IMR-90 (cell line): Measurements from ENCODE around the gene CDH16. TPM values are rescaled to one million over a fixed set of nuclear protein-coding genes. Genes with fewer than 3 reads are reported as not detected.

Experiments
- ATAC-seq: fragments of 200-7000 bp; cut with Tn5 transposase; 2 replicates; pipeline ENCODE4 v1.9.1; 2020; ENCODE audit warnings: low read depth, mild to moderate bottlenecking, moderate library complexity
- BruUV-seq: library from RNA; stranded (reverse); fragments of 400-500 nt; replicated peaks from 2 replicates; lab custom pipeline; 2021; lab: Mats Ljungman, UMichigan
- CTCF ChIA-PET: fragments of 300-600 bp; formaldehyde crosslinking; extraction: SDS; loops from one replicate; lab custom pipeline; 2021; ENCODE audit warnings: antibody characterized with exemption; lab: Yijun Ruan, JAX
- POLR2A ChIA-PET: fragments of 300-600 bp; sonication (Branson Sonifier 250); formaldehyde crosslinking; loops from one replicate; lab custom pipeline; 2022; ENCODE audit warnings: antibody characterized with exemption; ENCODE audit not compliant: unreplicated experiment; lab: Charles Lee
- DNase-seq: peaks from one replicate; pipeline ENCODE4 v3.0.0; 2013
- H2AFZ ChIP-seq: replicated peaks from 2 replicates; pipeline ENCODE3; 2013; ENCODE audit warnings: low read length, mild to moderate bottlenecking; ENCODE audit not compliant: poor library complexity
- H2AK5ac ChIP-seq: 2 replicates; pipeline ENCODE4 v1.6.1; 2013; ENCODE audit warnings: low read depth, low read length, inconsistent platforms
- H2AK9ac ChIP-seq: replicated peaks from 2 replicates; pipeline ENCODE3; 2013; ENCODE audit warnings: mild to moderate bottlenecking, low read depth, low read length, moderate library complexity; ENCODE audit not compliant: poor library complexity
- H2BK120ac ChIP-seq: 2 replicates; pipeline ENCODE4 v1.6.1; 2013; ENCODE audit warnings: low read depth, low read length, inconsistent platforms
- H2BK15ac ChIP-seq: 3 replicates; pipeline ENCODE4 v1.6.1; 2013; ENCODE audit warnings: low read depth, low read length, inconsistent platforms
- H2BK20ac ChIP-seq: 2 replicates; pipeline ENCODE4 v1.6.1; 2013; ENCODE audit warnings: low read depth, mild to moderate bottlenecking, inconsistent platforms, low read length, moderate library complexity
- H2BK5ac ChIP-seq: 2 replicates; pipeline ENCODE4 v1.6.1; 2013; ENCODE audit warnings: mild to moderate bottlenecking, low read depth, low read length, inconsistent platforms; ENCODE audit not compliant: poor library complexity, severe bottlenecking
- H3K14ac ChIP-seq: replicated peaks from 2 replicates; pipeline ENCODE4 v1.6.1; 2013; ENCODE audit warnings: low read depth, low read length, inconsistent platforms
- H3K18ac ChIP-seq: 2 replicates; pipeline ENCODE4 v1.6.1; 2013; ENCODE audit warnings: low read depth, low read length, control low read depth
- H3K23ac ChIP-seq: 2 replicates; pipeline ENCODE4 v1.6.1; 2013; ENCODE audit warnings: low read depth, low read length, inconsistent platforms
- H3K27ac ChIP-seq: 2 replicates; pipeline ENCODE4 v1.5.1; 2013; ENCODE audit warnings: mild to moderate bottlenecking, control low read depth, low read length; ENCODE audit not compliant: insufficient read depth
- H3K27me3 ChIP-seq: 2 replicates; pipeline ENCODE4 v1.6.1; 2013; ENCODE audit warnings: low read length; ENCODE audit not compliant: control insufficient read depth, insufficient read depth
- H3K36me3 ChIP-seq: 2 replicates; pipeline ENCODE4 v1.6.1; 2013; ENCODE audit warnings: low read length, mixed read lengths; ENCODE audit not compliant: control insufficient read depth, insufficient read depth
- H3K4ac ChIP-seq: 2 replicates; pipeline ENCODE4 v1.6.1; 2013; ENCODE audit warnings: low read depth, low read length, inconsistent platforms
- H3K4me1 ChIP-seq: 2 replicates; pipeline ENCODE4 v1.6.1; 2013; ENCODE audit warnings: low read length, mixed read lengths; ENCODE audit not compliant: control insufficient read depth, insufficient read depth
- H3K4me2 ChIP-seq: 2 replicates; pipeline ENCODE4 v1.6.1; 2013; ENCODE audit warnings: low read depth, mild to moderate bottlenecking, control low read depth, low read length, moderate library complexity
- H3K4me3 ChIP-seq: 2 replicates; pipeline ENCODE4 v1.5.1; 2013; ENCODE audit warnings: low read depth, mild to moderate bottlenecking, control low read depth, low read length, moderate library complexity; ENCODE audit not compliant: insufficient read depth
- H3K56ac ChIP-seq: 2 replicates; pipeline ENCODE4 v1.6.1; 2013; ENCODE audit warnings: low read length, inconsistent platforms; ENCODE audit not compliant: insufficient read depth; ENCODE audit errors: extremely low read depth
- H3K79me1 ChIP-seq, 2 experiments: 2 replicates each; pipeline ENCODE4 v1.6.1; 2013; ENCODE audit warnings: low read length in 2 of 2, inconsistent platforms in 1 of 2, low read depth in 1 of 2
- H3K9ac ChIP-seq: 2 replicates; pipeline ENCODE4 v1.6.1; 2013; ENCODE audit warnings: low read depth, low read length, control low read depth
- H3K9me1 ChIP-seq: 2 replicates; pipeline ENCODE4 v1.6.1; 2013; ENCODE audit warnings: low read length, inconsistent platforms; ENCODE audit not compliant: insufficient read depth
- H3K9me3 ChIP-seq: 2 replicates; pipeline ENCODE4 v1.6.1; 2013; ENCODE audit warnings: low read length; ENCODE audit not compliant: control insufficient read depth, insufficient read depth
- H4K20me1 ChIP-seq: 2 replicates; pipeline ENCODE4 v1.6.1; 2013; ENCODE audit warnings: low read length, inconsistent platforms; ENCODE audit not compliant: insufficient read depth
- H4K5ac ChIP-seq: 2 replicates; pipeline ENCODE4 v1.6.1; 2013; ENCODE audit warnings: mild to moderate bottlenecking, low read depth, low read length, control low read depth
- H4K8ac ChIP-seq, 2 experiments: 2 replicates each; pipeline ENCODE4 v1.6.1; 2013; ENCODE audit warnings: low read depth in 2 of 2, low read length in 2 of 2, control low read depth in 1 of 2, inconsistent platforms in 1 of 2
- H4K91ac ChIP-seq: 2 replicates; pipeline ENCODE4 v1.6.1; 2013; ENCODE audit warnings: low read depth, low read length, inconsistent platforms; ENCODE audit not compliant: insufficient read depth
- CEBPB ChIP-seq: IDR thresholded peaks from 2 replicates; pipeline ENCODE4 v1.6.1; 2012; ENCODE audit warnings: low read depth, low read length, improper control_type of control experiment
- CHD1 ChIP-seq: IDR thresholded peaks from 2 replicates; pipeline ENCODE4 v1.6.1; 2012; ENCODE audit warnings: low read depth, low read length, improper control_type of control experiment
- MAZ ChIP-seq: IDR thresholded peaks from 2 replicates; pipeline ENCODE4 v1.6.1; 2012; ENCODE audit warnings: low read depth, mild to moderate bottlenecking, low read length, improper control_type of control experiment, moderate library complexity, borderline replicate concordance
- MXI1 ChIP-seq: IDR thresholded peaks from 2 replicates; pipeline ENCODE4 v1.6.1; 2012; ENCODE audit warnings: low read depth, mild to moderate bottlenecking, low read length, moderate library complexity, borderline replicate concordance
- NFE2L2 ChIP-seq: fragments of 150-350 bp; IDR thresholded peaks from 2 replicates; pipeline ENCODE4 v1.6.1; 2016; ENCODE audit warnings: low read depth, mild to moderate bottlenecking, low read length
- RAD21 ChIP-seq: IDR thresholded peaks from 2 replicates; pipeline ENCODE4 v1.6.1; 2012; ENCODE audit warnings: low read length, improper control_type of control experiment
- RFX5 ChIP-seq: IDR thresholded peaks from 2 replicates; pipeline ENCODE4 v1.8.0; 2012; ENCODE audit warnings: low read depth, mild to moderate bottlenecking, low read length, moderate library complexity
- SMC3 ChIP-seq: fragments of 150-350 bp; IDR thresholded peaks from 2 replicates; pipeline ENCODE4 v1.6.1; 2016; ENCODE audit warnings: low read depth, mild to moderate bottlenecking, antibody characterized with exemption, low read length, moderate library complexity
- WGBS, 2 experiments: methylation state at CpG; one replicate each; pipeline versions ENCODE4 v1.1.5 to v1.1.7; 2013; ENCODE audit warnings: missing lambda C conversion rate in 2 of 2; ENCODE audit not compliant: insufficient read length in 1 of 2; ENCODE audit errors: extremely low coverage in 2 of 2; 5-methylcytosine and 5-hydroxymethylcytosine counted together
- dilution Hi-C: fragments of 300-500 bp; cut with HindIII; formaldehyde crosslinking; loops from one replicate; pipeline ENCODE4 v1.14.3; 2018; ENCODE audit warnings: low sequenced_read_pairs; ENCODE audit not compliant: unreplicated experiment
- in situ Hi-C: fragments of 300-500 bp; cut with MboI; formaldehyde crosslinking; loops from 3 replicates; pipeline ENCODE4 v1.14.3; 2019; ENCODE audit warnings: low sequenced_read_pairs, inconsistent platforms, mixed read lengths
- intact Hi-C: fragments of 100-400 bp; cut with micrococcal nuclease; formaldehyde crosslinking; loops from 2 replicates; pipeline ENCODE4 v1.10.0; 2022
- polyA plus RNA-seq, 3 experiments: library from polyadenylated mRNA; depleted of rRNA; stranded (reverse); fragments of >200 nt; gene quantifications; 2 replicates each; pipeline ENCODE4 v1.2.3, GENCODE V29; 2012; ENCODE audit warnings: low replicate concordance in 1 of 3
- total RNA-seq: library from RNA; depleted of rRNA; stranded (reverse); fragments of >200 nt; gene quantifications from 2 replicates; pipeline ENCODE4 v1.2.3, GENCODE V29; 2012
- TF ChIP-seq, protein P1 (sequence below): conservative IDR thresholded peaks from 2 replicates; pipeline ENCODE4 v1.5.1; 2012; ENCODE audit warnings: mild to moderate bottlenecking, low read depth, low read length, improper control_type of control experiment

The CDH16 gene
- total and polyA plus RNA-seq, 2 of the 4 experiments (the other 2 are of a cell fraction) = not detected

DNA sequence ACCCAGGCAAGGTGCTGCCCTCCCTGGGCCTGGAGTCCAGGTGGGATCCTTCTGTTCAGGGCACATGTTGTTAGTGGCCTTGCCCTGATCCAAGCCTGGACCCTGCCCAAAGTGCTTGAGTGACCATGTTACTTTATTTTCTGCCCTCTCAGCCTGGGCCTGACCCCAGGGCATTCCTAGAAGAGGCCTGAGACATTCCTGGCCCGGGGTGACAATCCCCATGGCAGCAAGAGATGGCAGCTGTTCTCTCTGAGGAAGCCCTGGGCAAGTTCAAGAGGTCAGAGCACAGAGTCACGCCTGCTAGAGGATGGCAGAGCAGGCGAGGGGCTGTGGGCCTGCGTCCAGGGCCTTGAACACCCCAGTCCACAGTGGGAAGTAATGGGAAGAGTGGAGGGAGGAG, 5.0 kb downstream of the CDH16 start:
- 20% methylated on average over 1 of the region's 4 CpGs; no CpG with 5 or more reads in 1 of the 2 experiments for WGBS, 2 experiments
- Histone ChIP-seq H3K9me3 (no peaks in the 10 kb centered on the region), H3K36me3 (no peaks in the 10 kb centered on the region), H4K5ac (no peak overlapping the region), H2BK5ac (no peak overlapping the region), H3K4me1 (no peaks in the 10 kb centered on the region), H3K23ac (no peak overlapping the region), H3K14ac (no peak overlapping the region), H3K27me3 (peaks cover 32% of the 10 kb centered on the region), H2BK15ac (no peak overlapping the region), H3K9me1 (no peaks in the 10 kb centered on the region), H3K4me2 (no peak overlapping the region), H4K8ac (no peak overlapping the region), H3K27ac (no peak overlapping the region), H3K4ac (no peak overlapping the region), H3K18ac (no peak overlapping the region), H2AK5ac (no peak overlapping the region), H2AFZ (no peak overlapping the region), H2BK20ac (no peak overlapping the region), H2AK9ac (no peak overlapping the region), H4K20me1 (no peaks in the 10 kb centered on the region), H3K56ac (no peak overlapping the region), H3K4me3 (no peak overlapping the region), H2BK120ac (no peak overlapping the region), H4K91ac (no peak overlapping the region), H3K79me1 (no peaks in the 10 kb centered on the region), H3K9ac (no peak overlapping the region)
- intact Hi-C loops = no loop called here
- no peak for ATAC-seq
- in situ Hi-C loops = no loop called here
- no peak for DNase-seq
- TF ChIP-seq RFX5 (no peak), MXI1 (no peak), SMC3 (no peak), MAZ (no peak), NFE2L2 (no peak), CHD1 (no peak), RAD21 (no peak), CEBPB (no peak)
- TF ChIP-seq, protein P1, sequence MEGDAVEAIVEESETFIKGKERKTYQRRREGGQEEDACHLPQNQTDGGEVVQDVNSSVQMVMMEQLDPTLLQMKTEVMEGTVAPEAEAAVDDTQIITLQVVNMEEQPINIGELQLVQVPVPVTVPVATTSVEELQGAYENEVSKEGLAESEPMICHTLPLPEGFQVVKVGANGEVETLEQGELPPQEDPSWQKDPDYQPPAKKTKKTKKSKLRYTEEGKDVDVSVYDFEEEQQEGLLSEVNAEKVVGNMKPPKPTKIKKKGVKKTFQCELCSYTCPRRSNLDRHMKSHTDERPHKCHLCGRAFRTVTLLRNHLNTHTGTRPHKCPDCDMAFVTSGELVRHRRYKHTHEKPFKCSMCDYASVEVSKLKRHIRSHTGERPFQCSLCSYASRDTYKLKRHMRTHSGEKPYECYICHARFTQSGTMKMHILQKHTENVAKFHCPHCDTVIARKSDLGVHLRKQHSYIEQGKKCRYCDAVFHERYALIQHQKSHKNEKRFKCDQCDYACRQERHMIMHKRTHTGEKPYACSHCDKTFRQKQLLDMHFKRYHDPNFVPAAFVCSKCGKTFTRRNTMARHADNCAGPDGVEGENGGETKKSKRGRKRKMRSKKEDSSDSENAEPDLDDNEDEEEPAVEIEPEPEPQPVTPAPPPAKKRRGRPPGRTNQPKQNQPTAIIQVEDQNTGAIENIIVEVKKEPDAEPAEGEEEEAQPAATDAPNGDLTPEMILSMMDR = no peak
- BruUV-seq = no TSS peak
- dilution Hi-C loops = no loop called here
- POLR2A ChIA-PET = no interaction called here
- CTCF ChIA-PET = no interaction called here
